SIG-M5 (cell line): ENCODE data around the gene ZNF565.
"Not testable (repeated sequence)": the region's sequence is repeated elsewhere in the genome, so short reads cannot be mapped to it uniquely, and the experiment has no call there.

Source experiments
- DNase-seq: peaks from one replicate; lab custom pipeline; 2025; lab: John Stamatoyannopoulos, UW

ZNF565 gene

DNA sequence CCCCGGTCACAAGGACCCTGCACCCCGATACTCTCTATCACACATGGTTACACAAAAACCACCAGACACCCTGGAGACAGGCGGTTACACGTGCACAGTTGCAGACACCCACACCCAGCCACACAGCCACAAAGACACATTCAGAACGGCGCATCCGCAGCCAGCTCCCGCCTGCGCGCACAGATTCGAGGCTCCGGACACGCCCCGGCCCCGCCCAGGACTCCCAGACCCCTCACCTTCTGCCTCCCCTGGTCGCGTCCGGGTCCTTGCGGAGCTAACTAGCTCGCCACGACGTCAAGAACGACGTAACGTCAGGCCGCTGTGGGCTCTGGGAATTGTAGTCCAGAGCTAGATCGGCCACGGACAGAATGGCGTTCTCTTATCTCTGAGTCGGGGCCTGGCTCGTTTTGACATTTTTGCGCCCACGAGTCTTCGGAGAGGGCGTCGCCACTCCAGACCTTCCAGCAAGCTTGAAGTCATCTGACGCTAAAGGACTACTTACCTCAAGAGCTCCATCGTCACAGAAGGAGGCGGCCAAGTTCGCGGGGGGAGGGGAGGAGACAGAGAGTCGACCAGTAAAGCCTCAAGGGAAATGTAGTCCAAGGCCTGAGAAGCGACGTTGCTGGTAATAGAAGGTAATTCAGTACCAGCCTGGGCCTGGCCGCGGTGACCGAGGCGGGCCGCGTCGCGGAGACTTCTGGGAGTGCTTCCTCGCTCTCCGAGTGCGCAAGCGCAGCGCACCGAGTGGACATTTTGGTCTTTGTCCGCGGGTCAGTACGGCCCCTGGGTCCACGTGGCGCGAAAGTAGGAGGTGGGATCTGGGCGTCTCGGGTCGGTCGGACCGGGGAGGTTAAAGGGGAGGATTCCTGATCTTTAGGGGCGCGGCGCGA, at the start of gene ZNF565, which contains the start of gene ZNF146:
TSS of gene ZNF565 (minus strand) at position 280 of the 890 bp plus-strand sequence. CDS start 12,680 bp downstream, outside the sequence.
TSS of gene ZNF146 (plus strand) at position 721 of the 890 bp plus-strand sequence. CDS start 21,335 bp downstream, outside the sequence.
- peak; percentile 89 for DNase-seq

DNA sequence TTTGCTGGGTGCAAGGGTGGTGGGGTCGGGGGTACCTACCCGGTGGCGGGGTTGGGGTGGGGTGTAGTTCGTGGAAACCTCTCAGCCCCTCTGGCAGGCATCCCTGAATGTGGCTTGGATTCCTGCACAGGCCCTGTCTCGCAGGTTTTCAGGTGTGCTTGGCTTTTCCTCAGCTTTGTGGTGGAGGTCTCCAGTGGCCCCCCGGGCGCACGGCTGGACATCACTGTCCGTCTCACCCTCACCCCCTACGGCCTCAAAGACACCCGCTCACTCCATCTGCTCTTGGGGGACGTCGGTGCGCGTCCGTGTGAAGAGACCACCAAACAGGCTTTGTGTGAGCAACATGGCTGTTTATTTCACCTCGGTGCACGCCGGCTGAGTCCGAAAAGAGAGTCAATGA, 44.7 kb upstream of the ZNF565 start:
- DNase-seq: no peak

DNA sequence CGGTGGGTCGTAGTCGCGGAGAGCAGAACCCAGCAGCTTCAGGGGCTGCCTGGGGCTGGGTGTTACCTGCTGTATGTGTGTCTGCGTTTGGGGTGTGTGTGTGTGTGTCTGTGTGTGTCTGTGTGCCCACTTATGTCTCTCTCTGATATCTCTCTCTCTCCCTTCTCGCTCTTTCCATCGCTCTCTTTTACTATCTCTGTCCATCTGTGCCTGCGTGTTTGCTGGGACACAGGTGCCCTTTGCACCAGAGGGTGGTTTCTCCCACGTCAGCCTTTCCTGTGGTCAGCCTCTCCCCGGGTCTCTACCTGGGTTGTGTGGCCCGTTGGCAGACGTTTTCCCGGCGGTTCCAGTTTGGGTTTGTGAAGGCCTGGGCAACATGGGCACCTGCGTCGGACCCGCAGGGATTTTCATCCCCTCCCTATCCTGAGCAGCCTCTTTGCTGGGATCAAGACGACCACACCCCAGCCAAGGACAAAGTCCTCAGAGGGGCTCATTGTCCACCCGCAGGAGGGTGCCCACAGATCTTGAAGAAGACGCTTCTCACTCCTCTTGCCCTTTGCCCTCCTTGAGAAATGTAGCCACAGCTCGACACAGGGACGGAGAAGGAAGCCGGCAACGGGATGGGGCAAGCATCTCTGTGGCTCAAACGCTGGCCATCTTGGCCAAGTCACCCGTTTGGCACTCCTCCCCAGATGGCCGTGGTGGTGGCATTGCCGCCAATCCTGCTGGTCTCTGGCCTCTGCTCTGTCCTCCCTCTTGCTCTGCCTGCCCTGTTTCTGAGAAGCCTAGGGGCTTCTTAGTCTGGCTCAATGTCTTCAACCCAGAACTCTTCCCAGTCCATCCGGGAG, 43.8 kb upstream of the ZNF565 start:
- DNase-seq: no peak

DNA sequence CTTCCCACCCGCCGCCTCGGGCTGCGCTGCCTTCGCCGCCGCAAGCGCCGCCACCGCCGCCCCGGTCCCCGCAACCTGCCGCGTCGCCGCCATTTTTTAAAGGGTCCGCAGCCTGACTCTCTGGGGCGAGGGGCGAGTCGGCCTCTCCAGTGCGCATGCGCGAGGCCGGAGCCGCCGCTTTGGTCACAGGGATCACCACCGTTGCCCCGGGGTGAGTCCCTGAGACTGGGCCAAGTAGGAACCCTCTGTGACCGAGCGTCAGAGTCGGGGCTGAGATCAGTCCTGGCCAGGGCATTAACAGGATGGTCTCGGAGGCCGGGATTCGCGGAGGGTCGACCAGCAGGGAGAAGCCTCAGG, 43.0 kb upstream of the ZNF565 start:
- no peak for DNase-seq

DNA sequence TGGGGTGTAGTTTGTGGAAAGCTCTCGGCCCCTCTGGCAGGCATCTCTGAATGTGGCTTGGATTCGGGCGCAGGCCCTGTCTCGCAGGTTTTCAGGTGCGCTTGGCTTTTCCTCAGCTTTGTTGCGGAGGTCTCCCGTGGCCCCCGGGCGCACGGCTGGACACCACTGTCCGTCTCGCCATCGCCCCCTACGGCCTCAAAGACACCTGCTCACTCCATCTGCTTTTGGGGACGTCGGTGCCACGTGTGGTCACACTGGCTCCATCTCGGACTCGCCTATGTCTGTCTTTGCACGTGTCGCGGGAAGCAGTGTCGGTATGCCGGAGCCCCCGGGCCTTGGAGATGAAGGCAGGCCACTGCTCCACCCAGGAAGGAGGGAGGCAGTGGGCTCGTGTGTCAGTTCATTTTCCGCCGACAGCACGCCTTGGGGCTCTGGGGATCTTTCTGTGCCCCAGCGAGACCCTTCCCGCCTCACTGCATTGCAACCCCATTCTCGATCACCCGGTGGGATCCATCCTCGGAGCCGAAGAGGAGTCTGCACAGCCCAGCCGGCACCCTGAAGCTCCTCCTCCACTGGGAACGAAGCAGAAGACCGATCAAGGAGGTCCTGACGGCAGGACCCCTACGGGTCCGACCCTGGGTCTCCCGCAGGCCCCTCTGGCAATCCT, 42.5 kb upstream of the ZNF565 start:
- DNase-seq: no peak

DNA sequence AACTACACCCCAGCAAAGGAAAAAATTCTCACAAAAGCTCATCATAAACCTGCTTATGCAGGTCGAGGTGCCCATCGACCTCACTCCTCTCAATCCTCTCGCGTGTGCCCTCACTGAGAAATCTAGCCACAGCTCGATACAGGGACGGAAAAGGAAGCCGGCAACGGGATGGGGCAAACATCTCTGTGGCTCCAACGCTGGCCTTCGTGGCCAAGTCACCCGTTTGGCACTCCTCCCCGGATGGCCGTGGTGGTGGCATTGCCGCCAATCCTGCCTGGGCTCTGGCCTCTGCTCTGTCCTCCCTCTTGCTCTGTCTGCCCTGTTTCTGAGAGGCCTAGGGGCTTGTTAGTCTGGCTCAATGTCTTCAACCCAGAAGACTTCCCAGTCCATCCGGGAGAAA, 41.6 kb upstream of the ZNF565 start:
- no peak for DNase-seq

DNA sequence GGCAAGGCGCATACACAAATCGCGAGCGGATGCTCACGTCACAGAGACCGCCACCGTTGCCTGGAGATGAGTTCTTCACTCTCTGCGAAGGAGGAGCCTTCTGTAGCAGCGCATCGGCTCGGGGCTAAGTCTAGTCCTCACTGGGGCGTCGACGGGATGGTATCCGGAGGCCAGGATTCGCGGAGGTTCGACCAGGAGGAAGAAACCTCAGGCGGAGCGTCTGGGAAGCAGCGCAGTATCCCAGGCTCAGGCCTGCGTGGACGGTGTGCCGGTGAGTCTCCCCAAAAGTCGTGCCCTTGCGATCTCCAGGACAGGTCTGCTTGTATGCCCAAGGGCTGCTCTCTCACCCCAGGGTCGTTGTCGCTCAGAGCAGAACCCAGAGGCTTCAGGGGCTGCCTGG, 40.9 kb upstream of the ZNF565 start:
- no peak for DNase-seq

DNA sequence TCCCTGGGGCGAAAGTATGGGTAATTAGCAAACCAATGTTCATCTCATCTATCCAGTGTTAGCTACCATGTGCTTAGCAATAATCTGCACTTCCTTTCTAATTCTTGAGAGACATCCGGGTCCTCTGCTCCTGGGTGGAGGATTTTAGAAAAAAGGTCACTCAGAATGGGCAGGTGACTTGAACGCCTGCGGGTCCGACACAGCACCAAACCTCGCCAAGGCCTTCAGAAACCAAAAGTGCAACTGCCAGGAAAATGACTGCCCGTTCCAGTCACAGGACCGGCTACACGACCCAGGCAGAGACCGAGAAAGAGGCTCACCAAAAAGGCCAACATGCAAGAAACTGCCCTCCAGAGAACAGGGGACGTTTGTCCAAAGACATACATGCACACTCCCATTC, 40.4 kb upstream of the ZNF565 start:
- no peak for DNase-seq

DNA sequence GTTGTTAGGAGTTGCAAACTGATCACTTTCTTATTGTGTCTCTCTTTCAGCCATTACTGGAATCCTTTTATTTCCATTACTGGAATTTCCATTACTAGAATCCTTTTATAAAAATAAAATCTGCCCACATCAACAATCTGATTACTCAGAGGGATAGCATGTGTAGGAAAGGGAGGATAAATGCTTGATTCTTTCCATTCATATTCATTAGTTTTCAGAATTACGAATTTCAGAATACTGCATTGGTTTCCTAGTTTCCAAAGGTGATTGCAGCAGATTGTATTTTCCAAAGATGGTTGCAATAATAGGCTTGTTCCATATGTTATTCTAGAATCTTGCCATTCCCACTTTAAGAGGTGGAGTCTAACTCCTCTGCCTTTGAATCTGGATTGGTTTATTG, 37.6 kb upstream of the ZNF565 start:
- DNase-seq: no peak

DNA sequence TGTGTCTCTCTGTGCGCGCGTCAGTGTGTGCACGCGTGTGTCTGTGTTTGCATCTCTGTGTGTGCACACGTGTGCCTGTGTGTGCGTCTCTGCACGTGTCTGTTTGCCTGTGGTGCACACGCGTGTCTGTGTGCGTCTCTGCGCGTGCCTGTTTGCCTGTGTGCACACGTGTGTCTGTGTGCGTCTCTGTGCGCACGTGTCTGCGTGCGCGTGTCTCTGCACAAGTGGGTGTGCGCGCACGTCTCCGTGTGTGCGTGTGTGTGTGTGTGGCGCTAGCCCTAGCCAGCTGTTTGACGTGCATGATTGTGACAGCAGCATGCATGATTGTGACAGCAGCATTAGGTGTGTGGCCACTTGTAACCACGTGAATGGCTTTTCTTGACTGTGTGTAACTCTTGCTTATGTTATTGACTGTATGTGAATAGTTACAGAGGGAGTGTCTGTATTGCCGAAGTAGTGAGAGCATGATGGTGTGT, 31.6 kb upstream of the ZNF565 start:
- no peak for DNase-seq

DNA sequence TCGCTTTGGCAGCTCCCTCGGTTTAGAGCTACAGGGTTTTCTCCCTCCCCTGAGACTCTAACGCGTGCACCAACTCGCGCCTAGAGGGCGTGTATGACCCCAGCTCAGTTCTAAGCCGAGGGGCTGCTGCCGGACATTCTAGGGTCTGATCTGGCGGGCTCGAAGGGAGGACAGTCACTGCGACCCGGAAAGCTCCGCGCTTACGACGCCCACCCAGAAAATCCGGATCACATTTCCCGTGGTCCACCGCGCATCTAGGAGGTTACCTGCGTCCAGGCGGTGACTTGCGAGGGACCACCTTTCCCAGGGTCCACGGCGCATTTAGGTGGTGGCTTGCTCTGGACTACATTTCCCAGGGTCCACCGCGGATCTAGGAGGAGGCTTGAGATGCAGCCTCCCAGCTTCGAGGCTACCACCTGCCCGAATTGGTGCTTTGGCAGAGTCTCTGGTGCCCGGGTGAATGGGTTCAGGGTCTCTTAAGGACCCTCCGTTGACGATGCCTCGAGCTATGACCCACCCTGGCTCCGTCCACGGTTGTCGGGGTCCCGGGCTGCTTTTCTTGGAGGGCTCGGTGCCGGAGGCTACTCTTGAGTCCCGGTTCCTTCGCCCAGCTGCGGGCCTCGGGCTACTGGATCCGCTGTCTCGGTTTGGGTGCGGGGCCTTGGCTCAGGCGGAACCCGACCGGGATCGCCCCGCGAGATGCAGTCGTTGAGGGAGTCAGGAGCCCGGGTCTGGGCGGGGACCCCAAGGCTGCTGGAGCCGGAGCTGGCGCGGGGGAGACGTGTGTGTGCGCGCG, 30.9 kb upstream of the ZNF565 start:
- no peak for DNase-seq

DNA sequence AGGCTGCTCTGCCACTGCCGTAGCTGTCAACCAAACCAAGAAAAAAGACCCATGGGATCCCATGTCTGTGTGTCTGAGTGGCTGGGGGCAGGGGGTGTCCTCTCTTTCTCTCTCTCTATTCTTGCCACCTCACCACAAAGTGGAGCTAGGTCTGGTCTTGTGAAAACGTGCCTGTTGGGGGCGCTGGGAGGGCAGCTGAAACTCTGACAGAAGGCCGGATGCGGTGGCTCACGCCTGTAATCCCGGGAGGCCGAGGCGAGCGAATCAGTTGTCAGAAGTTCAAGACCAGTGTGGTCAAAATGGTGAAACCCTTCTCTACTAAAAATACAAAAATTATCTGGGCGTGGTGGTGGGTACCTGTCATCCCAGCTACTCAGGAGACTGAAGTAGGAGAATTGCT, 29.6 kb upstream of the ZNF565 start:
- no peak for DNase-seq

DNA sequence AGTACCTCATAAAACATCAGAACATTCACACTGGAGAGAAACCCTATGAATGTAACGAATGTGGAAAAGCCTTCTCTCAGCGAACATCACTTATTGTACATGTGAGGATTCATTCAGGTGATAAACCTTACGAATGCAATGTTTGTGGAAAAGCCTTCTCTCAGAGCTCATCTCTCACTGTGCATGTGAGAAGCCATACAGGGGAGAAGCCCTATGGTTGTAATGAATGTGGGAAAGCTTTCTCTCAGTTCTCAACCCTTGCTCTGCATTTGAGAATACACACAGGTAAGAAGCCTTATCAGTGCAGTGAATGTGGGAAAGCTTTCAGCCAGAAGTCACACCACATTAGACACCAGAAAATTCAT, 22.5 kb upstream of the ZNF565 start:
- no peak for DNase-seq

DNA sequence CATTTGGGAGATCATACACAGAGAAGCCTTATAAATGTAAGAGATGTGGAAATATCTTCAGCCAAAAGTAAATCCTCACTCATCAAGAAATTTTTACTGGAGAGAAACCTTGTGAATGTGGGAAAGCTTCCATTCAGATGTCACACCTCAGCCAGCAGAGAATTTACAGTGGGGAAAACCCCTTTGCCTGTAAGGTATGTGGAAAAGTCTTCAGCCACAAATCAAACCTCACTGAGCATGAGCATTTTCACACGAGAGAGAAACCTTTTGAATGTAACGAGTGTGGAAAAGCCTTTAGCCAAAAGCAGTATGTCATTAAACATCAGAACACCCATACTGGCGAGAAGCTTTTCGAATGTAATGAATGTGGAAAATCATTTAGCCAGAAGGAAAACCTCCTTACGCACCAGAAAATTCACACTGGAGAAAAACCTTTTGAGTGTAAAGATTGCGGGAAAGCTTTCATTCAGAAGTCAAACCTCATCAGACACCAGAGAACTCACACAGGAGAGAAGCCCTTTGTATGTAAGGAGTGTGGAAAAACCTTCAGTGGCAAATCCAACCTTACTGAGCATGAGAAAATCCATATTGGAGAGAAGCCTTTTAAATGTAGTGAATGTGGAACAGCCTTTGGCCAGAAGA, 22.0 kb upstream of the ZNF565 start:
- no peak for DNase-seq

DNA sequence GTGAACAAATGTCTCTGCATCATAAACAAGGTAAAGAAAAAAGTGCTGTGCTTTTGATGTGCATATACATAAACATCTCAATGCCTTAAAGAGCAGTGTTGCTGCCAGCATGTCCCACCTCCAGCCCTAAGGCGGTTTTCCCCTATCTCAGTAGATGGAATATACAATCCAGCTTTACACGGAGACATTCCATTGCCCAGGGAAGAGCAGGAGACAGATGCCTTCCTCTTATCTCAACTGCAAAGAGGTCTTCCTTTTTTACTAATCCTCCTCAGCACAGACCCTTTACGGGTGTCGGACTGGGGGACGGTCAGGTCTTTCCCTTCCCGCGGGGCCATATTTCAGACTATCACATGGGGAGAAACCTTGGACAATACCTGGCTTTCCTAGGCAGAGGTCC, 19.2 kb upstream of the ZNF565 start:
- not testable (repeated sequence) for DNase-seq

DNA sequence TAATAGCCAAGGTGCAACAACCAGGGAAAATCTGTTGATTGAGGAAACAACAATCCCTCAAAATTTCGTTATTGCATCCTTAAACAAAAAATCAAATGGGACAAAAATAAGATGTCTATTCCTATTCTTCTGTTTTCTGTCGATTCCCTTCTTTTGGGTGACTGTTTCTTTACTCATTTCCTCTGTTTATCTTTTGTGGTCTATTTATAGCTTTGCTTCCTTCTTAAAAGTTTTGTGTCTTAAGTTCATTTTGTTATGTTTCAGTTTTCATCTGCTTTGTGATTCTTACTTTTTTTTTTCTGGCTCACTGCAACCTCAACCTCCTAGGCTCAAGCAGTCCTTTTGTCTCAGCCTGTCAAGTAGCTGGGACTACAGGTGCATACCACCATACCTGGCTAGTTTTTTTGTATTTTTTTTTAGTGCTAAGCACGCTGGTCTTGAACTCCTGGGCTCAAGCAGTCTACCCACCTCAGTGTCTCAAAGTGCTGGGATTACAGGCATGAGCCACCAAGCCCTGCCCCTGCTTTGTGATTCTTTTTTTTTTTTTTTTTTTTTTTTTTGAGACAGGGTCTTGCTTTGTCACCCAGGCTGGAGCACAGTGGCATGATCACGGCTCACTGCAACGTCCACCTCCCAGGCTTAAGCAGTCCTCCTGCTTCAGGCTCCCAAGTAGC, 10.9 kb upstream of the ZNF565 start:
- no peak for DNase-seq

DNA sequence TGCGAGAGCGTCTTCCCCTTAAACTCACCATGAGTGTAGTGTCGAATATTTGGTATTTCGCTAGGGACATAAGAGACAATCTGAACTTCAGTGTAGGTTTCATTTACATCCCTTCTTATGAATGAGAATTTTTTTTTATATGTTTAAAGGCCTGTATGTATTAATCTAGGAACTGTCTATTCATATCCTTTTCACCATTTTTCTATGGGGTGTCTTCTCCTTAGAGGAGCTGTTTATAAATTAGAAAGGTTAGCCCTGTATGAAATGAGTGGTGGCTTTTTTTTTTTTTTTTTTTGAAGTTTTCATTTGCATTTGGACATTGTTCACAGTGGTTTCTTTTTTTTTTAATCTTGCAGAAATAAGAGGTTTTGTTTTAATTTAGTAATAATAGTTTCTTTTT, 8.0 kb upstream of the ZNF565 start:
- DNase-seq: no peak

DNA sequence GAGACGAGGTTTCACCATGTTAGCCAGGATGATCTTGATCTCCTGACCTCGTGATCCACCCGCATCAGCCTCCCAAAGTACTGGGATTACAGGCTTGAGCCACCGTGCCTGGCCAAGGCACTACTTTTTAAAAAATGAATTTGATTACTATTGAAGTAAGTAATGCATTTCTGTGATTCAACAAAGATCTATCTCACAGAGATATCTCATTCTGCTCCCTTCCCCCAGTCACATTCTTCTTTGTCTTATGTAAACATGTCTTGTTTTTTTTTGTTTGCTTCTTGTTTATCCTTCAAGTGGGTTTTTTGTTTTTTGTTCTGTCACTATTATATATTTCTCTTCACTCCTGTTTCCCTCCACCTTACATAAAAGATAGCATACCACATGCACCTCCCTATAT, 7.0 kb upstream of the ZNF565 start:
- no peak for DNase-seq

DNA sequence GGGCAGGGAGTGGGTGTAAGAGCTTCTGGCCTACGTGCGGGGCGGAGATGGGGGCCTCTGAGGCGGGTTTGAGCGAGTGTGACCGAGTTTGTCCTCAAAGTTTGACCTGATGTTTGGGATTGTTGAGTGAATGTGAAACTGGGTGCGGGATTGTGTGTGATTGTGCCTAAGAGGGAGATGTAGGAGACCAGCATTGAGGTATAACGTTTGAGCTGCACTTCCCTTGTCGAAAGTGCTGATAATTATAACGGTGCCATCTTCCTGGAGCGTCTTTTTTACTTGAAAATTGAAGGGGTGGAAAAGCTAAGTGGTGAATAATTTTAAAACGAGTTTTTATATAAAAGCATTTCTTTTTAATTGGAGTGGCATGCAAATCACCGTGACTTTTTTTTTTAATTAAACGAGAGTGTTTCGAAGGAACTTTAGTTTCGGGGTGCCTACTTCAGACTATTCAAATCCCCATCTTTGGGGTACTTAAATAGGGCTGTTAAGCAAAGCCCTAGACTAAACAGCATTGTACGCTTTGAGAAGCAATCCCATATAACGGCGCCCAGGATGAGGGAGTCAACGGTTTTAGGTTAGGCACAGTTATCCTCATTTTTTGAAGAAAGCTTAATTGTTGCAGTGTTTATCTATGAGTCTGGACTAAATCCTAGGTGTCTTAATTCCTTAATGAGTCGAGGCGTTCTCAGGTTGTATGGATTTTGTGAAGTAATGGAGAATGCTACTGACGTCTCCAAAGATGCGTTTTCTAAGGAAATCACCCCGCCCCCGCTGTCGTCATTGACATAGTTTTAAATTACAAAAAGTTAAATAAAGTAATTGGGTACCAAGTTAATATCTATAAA, 1.0 kb upstream of the ZNF565 start:
- no peak for DNase-seq

DNA sequence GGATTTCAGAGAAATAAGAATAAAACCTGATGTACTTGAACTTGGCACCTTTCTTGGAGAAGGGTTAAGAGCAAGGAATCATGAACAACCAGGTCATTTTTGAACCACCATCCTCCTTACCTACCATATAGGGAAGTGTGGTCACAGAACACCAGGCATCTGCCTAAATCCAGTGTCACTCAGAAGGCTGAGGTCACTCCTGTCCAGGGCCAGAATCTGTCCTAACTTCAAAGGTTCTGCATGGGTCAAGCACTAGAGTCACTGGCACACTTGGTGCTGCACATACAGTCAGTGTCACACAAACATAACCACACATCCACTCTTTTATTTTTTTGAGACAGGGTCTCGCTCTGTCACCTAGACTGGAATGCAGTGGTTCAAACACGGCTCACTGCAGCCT, 1.6 kb downstream of the ZNF565 start:
- DNase-seq: no peak
